ENCODE data around the gene RBM33. TPM values are rescaled to one million over a fixed set of nuclear protein-coding genes. Genes with fewer than 3 reads are reported as not detected.
A peak's percentile ranks its signal among the peaks of the same experiment; 100 is the strongest.

Gene RBM33
- total and polyA plus RNA-seq, 2 of the 13 experiments (the other 11 are each of a cell fraction or from before 2014, with no cell fraction given) = 12.4 to 28.9 TPM

GRCh38 chr7:155619634-155620271 lies 24.7 kb upstream of the RBM33 start (continued):
- no peak for TF ChIP-seq NR2F6 (IDR thresholded peaks at IDR 0.05)
- 0 out of 2 replicates have a peak, but pooled peaks have one; percentile 47 for TF ChIP-seq NR2F6 (CRISPR knock-in tag; IDR thresholded peaks at IDR 0.05)
- no peak; the same call in 1 of the 2 replicates for TF ChIP-seq ELF1 (CRISPR knock-in tag; IDR thresholded peaks at IDR 0.05)
- peak; percentile 59; the same call in 1 of the 2 replicates for TF ChIP-seq TFAP4 (IDR thresholded peaks at IDR 0.05; ENCODE audit: borderline replicate concordance, low read depth)
- TF ChIP-seq ZBTB4 (CRISPR knock-in tag; IDR thresholded peaks at IDR 0.05; ENCODE audit: borderline replicate concordance) = peak; percentile 91; the same call in 1 of the 2 replicates
- TF ChIP-seq ZNF331 (CRISPR knock-in tag; IDR thresholded peaks at IDR 0.05) = peak; percentile 30; the same call in 1 of the 2 replicates
- TF ChIP-seq RFXAP (CRISPR knock-in tag; IDR thresholded peaks at IDR 0.05; ENCODE audit: borderline replicate concordance) = no peak
- 0 out of 2 replicates have a peak, but pooled peaks have one; percentile 60 for TF ChIP-seq WIZ (CRISPR knock-in tag; IDR thresholded peaks at IDR 0.05)
- 0 out of 2 replicates have a peak, but pooled peaks have one; percentile 74 for TF ChIP-seq ZNF264 (CRISPR knock-in tag; IDR thresholded peaks at IDR 0.05)
- no peak for TF ChIP-seq ZNF318 (CRISPR knock-in tag; IDR thresholded peaks at IDR 0.05)
- peak; percentile 31; the same call in 1 of the 2 replicates for TF ChIP-seq ZNF281 (CRISPR knock-in tag; IDR thresholded peaks at IDR 0.05; ENCODE audit: borderline replicate concordance)
- TF ChIP-seq ZFP41 (CRISPR knock-in tag; IDR thresholded peaks at IDR 0.05; ENCODE audit: borderline replicate concordance) = no peak
- TF ChIP-seq ZZZ3 (CRISPR knock-in tag; IDR thresholded peaks at IDR 0.05; ENCODE audit: borderline replicate concordance) = no peak
- TF ChIP-seq ZNF773 (CRISPR knock-in tag; IDR thresholded peaks at IDR 0.05; ENCODE audit: borderline replicate concordance) = no peak
